Measurements from ENCODE around the gene TRABD2B.
"Not testable (repeated sequence)": the region's sequence is repeated elsewhere in the genome, so short reads cannot be mapped to it uniquely, and the experiment has no call there.

TRABD2B gene

GRCh38 chr1:47962750-47963492 lies 34.3 kb downstream of the TRABD2B start:
- Histone ChIP-seq H3K9me3 (no peaks in the 10 kb centered on the region), H3K4me3 (no peak overlapping the region), H3K4me1 (no peaks in the 10 kb centered on the region), H3K36me3 (replicated peaks) (no peaks in the 10 kb centered on the region), H3K27me3 (ENCODE audit: low read depth) (no peaks in the 10 kb centered on the region)
- in situ Hi-C loops (cut with MboI; ENCODE audit: low sequenced_read_pairs): no loop called here
- DNase-seq (ENCODE audit: low spot score in 2 of 2): no peak

- H3K4me3 ChIP-seq; DNase-seq (ENCODE audit: low spot score in 2 of 2); H3K27me3 ChIP-seq (ENCODE audit: low read depth); H3K36me3 ChIP-seq (replicated peaks); H3K9me3 ChIP-seq; H3K4me1 ChIP-seq; in situ Hi-C loops (cut with MboI; ENCODE audit: low sequenced_read_pairs): not testable (repeated sequence)
Observed at GRCh38 chr1:47961835-47962234, 35.4 kb downstream of the TRABD2B start.

GRCh38 chr1:47956491-47956890 lies 40.7 kb downstream of the TRABD2B start:
- DNase-seq (ENCODE audit: low spot score in 2 of 2); H3K9me3 ChIP-seq; in situ Hi-C loops (cut with MboI; ENCODE audit: low sequenced_read_pairs); H3K36me3 ChIP-seq (replicated peaks); H3K4me1 ChIP-seq; H3K27me3 ChIP-seq (ENCODE audit: low read depth); H3K4me3 ChIP-seq: not testable (repeated sequence)

- Histone ChIP-seq H3K27me3 (ENCODE audit: low read depth) (no peaks in the 10 kb centered on the region), H3K4me1 (no peaks in the 10 kb centered on the region), H3K9me3 (no peaks in the 10 kb centered on the region), H3K36me3 (replicated peaks) (no peaks in the 10 kb centered on the region), H3K4me3 (no peak overlapping the region)
- in situ Hi-C loops (cut with MboI; ENCODE audit: low sequenced_read_pairs): no loop called here
- DNase-seq (ENCODE audit: low spot score in 2 of 2): no peak
Observed at GRCh38 chr1:47953661-47954060, 43.5 kb downstream of the TRABD2B start.

GRCh38 chr1:47951545-47952235 lies 45.5 kb downstream of the TRABD2B start:
- DNase-seq (ENCODE audit: low spot score in 2 of 2): no peak
- H3K36me3 ChIP-seq (replicated peaks): no peaks in the 10 kb centered on the region
- no peak overlapping the region for H3K4me3 ChIP-seq
- in situ Hi-C loops (cut with MboI; ENCODE audit: low sequenced_read_pairs): no loop called here
- H3K9me3 ChIP-seq: no peaks in the 10 kb centered on the region
- H3K4me1 ChIP-seq: no peaks in the 10 kb centered on the region
- no peaks in the 10 kb centered on the region for H3K27me3 ChIP-seq (ENCODE audit: low read depth)

- no peak for DNase-seq (ENCODE audit: low spot score in 2 of 2)
- Histone ChIP-seq H3K4me1 (no peaks in the 10 kb centered on the region), H3K27me3 (ENCODE audit: low read depth) (no peaks in the 10 kb centered on the region), H3K36me3 (replicated peaks) (no peaks in the 10 kb centered on the region), H3K4me3 (no peak overlapping the region), H3K9me3 (no peaks in the 10 kb centered on the region)
- in situ Hi-C loops (cut with MboI; ENCODE audit: low sequenced_read_pairs): no loop called here
Observed at GRCh38 chr1:47951026-47951425, 46.2 kb downstream of the TRABD2B start.

GRCh38 chr1:47950471-47950870 lies 46.7 kb downstream of the TRABD2B start:
- Histone ChIP-seq H3K4me1 (no peaks in the 10 kb centered on the region), H3K36me3 (replicated peaks) (no peaks in the 10 kb centered on the region), H3K27me3 (ENCODE audit: low read depth) (no peaks in the 10 kb centered on the region), H3K4me3 (no peak overlapping the region), H3K9me3 (no peaks in the 10 kb centered on the region)
- DNase-seq (ENCODE audit: low spot score in 2 of 2): no peak
- in situ Hi-C loops (cut with MboI; ENCODE audit: low sequenced_read_pairs): no loop called here

- DNase-seq (ENCODE audit: low spot score in 2 of 2): no peak
- H3K9me3 ChIP-seq: no peaks in the 10 kb centered on the region
- no peaks in the 10 kb centered on the region for H3K27me3 ChIP-seq (ENCODE audit: low read depth)
- no peak overlapping the region for H3K4me3 ChIP-seq
- no peaks in the 10 kb centered on the region for H3K4me1 ChIP-seq
- in situ Hi-C loops (cut with MboI; ENCODE audit: low sequenced_read_pairs): no loop called here
- no peaks in the 10 kb centered on the region for H3K36me3 ChIP-seq (replicated peaks)
Observed at GRCh38 chr1:47948126-47948525, 49.1 kb downstream of the TRABD2B start.

GRCh38 chr1:47947531-47947930 lies 49.7 kb downstream of the TRABD2B start:
- Histone ChIP-seq H3K4me3 (no peak overlapping the region), H3K36me3 (replicated peaks) (no peaks in the 10 kb centered on the region), H3K9me3 (no peaks in the 10 kb centered on the region), H3K27me3 (ENCODE audit: low read depth) (no peaks in the 10 kb centered on the region), H3K4me1 (no peaks in the 10 kb centered on the region)
- DNase-seq (ENCODE audit: low spot score in 2 of 2): no peak
- in situ Hi-C loops (cut with MboI; ENCODE audit: low sequenced_read_pairs): no loop called here

GRCh38 chr1:47944561-47944960 lies 52.6 kb downstream of the TRABD2B start:
- H3K36me3 ChIP-seq (replicated peaks): no peaks in the 10 kb centered on the region
- no peak for DNase-seq (ENCODE audit: low spot score in 2 of 2)
- H3K4me1 ChIP-seq: no peaks in the 10 kb centered on the region
- H3K4me3 ChIP-seq: no peak overlapping the region
- H3K27me3 ChIP-seq (ENCODE audit: low read depth): no peaks in the 10 kb centered on the region
- no peaks in the 10 kb centered on the region for H3K9me3 ChIP-seq
- in situ Hi-C loops (cut with MboI; ENCODE audit: low sequenced_read_pairs): no loop called here

- Histone ChIP-seq H3K36me3 (replicated peaks) (no peaks in the 10 kb centered on the region), H3K9me3 (no peaks in the 10 kb centered on the region), H3K4me3 (no peak overlapping the region), H3K27me3 (ENCODE audit: low read depth) (no peaks in the 10 kb centered on the region), H3K4me1 (no peaks in the 10 kb centered on the region)
- DNase-seq (ENCODE audit: low spot score in 2 of 2): no peak
- in situ Hi-C loops (cut with MboI; ENCODE audit: low sequenced_read_pairs): no loop called here
Observed at GRCh38 chr1:47942240-47942629, 55.0 kb downstream of the TRABD2B start.

- H3K27me3 ChIP-seq (ENCODE audit: low read depth): no peaks in the 10 kb centered on the region
- no peaks in the 10 kb centered on the region for H3K9me3 ChIP-seq
- in situ Hi-C loops (cut with MboI; ENCODE audit: low sequenced_read_pairs): no loop called here
- no peak overlapping the region for H3K4me3 ChIP-seq
- no peak for DNase-seq (ENCODE audit: low spot score in 2 of 2)
- H3K36me3 ChIP-seq (replicated peaks): no peaks in the 10 kb centered on the region
- H3K4me1 ChIP-seq: no peaks in the 10 kb centered on the region
Observed at GRCh38 chr1:47941609-47942239, 55.5 kb downstream of the TRABD2B start.

- Histone ChIP-seq H3K27me3 (ENCODE audit: low read depth) (no peaks in the 10 kb centered on the region), H3K9me3 (no peaks in the 10 kb centered on the region), H3K4me3 (no peak overlapping the region), H3K36me3 (replicated peaks) (no peaks in the 10 kb centered on the region), H3K4me1 (no peaks in the 10 kb centered on the region)
- no peak for DNase-seq (ENCODE audit: low spot score in 2 of 2)
- in situ Hi-C loops (cut with MboI; ENCODE audit: low sequenced_read_pairs): no loop called here
Observed at GRCh38 chr1:47940779-47941178, 56.4 kb downstream of the TRABD2B start.

GRCh38 chr1:47940326-47940725 lies 56.9 kb downstream of the TRABD2B start:
- H3K9me3 ChIP-seq: no peaks in the 10 kb centered on the region
- no peaks in the 10 kb centered on the region for H3K36me3 ChIP-seq (replicated peaks)
- in situ Hi-C loops (cut with MboI; ENCODE audit: low sequenced_read_pairs): no loop called here
- H3K4me1 ChIP-seq: no peaks in the 10 kb centered on the region
- H3K27me3 ChIP-seq (ENCODE audit: low read depth): no peaks in the 10 kb centered on the region
- no peak for DNase-seq (ENCODE audit: low spot score in 2 of 2)
- no peak overlapping the region for H3K4me3 ChIP-seq

Data from HAP-1 (cell line).